OCI-LY1 (cell line): ENCODE results near the gene EEF1AKMT1.

Experiments
- EZH2 ChIP-seq: fragments of 200-600 bp; sonication (generic), shearing (Covaris generic); IDR thresholded peaks from 2 replicates; pipeline ENCODE4 v1.8.0; 2017; ENCODE audit warnings: borderline replicate concordance, mixed run types, mild to moderate bottlenecking, antibody characterized with exemption, low read length, moderate library complexity, mixed read lengths
- TF ChIP-seq, protein P1 (sequence below): fragments of 200-600 bp; sonication (generic), shearing (Covaris generic); IDR thresholded peaks from 2 replicates; pipeline ENCODE4 v1.5.1; 2017; ENCODE audit warnings: mild to moderate bottlenecking, antibody characterized with exemption, low read length, moderate library complexity, mixed read lengths

DNA sequence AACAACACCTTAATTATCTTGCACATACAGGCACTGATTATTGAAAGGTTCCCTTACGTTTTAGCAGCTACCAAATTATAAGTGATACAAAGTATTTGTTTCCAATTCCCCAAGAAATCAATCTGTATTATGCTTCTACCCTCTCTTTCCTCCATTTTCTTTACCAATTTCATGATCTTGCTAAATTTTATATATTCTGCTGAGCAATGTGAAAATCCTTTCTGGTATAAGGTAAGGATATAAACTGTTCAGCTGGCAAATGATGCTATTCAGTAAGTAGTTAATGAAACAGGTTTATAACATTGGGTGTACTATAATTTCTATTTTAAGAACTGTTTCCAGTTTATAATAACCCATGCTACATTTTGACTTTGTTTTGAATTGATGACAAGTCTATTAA is 985 bp upstream of the EEF1AKMT1 start:
- TF ChIP-seq, protein P1, sequence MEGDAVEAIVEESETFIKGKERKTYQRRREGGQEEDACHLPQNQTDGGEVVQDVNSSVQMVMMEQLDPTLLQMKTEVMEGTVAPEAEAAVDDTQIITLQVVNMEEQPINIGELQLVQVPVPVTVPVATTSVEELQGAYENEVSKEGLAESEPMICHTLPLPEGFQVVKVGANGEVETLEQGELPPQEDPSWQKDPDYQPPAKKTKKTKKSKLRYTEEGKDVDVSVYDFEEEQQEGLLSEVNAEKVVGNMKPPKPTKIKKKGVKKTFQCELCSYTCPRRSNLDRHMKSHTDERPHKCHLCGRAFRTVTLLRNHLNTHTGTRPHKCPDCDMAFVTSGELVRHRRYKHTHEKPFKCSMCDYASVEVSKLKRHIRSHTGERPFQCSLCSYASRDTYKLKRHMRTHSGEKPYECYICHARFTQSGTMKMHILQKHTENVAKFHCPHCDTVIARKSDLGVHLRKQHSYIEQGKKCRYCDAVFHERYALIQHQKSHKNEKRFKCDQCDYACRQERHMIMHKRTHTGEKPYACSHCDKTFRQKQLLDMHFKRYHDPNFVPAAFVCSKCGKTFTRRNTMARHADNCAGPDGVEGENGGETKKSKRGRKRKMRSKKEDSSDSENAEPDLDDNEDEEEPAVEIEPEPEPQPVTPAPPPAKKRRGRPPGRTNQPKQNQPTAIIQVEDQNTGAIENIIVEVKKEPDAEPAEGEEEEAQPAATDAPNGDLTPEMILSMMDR = no peak
- no peak for TF ChIP-seq EZH2
